ENCODE results near the gene ZNF175.

DNA sequence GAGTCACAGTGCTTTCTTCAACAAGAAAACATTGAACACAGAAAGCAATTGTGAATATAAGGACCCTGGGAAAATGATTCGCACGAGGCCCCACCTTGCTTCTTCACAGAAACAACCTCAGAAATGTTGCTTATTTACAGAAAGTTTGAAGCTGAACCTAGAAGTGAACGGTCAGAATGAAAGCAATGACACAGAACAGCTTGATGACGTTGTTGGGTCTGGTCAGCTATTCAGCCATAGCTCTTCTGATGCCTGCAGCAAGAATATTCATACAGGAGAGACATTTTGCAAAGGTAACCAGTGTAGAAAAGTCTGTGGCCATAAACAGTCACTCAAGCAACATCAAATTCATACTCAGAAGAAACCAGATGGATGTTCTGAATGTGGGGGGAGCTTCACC lies 15.7 kb downstream of the ZNF175 start:
- no peak for TF ChIP-seq POLR2A (IDR thresholded peaks at IDR 0.05)
- TF ChIP-seq, protein P1, sequence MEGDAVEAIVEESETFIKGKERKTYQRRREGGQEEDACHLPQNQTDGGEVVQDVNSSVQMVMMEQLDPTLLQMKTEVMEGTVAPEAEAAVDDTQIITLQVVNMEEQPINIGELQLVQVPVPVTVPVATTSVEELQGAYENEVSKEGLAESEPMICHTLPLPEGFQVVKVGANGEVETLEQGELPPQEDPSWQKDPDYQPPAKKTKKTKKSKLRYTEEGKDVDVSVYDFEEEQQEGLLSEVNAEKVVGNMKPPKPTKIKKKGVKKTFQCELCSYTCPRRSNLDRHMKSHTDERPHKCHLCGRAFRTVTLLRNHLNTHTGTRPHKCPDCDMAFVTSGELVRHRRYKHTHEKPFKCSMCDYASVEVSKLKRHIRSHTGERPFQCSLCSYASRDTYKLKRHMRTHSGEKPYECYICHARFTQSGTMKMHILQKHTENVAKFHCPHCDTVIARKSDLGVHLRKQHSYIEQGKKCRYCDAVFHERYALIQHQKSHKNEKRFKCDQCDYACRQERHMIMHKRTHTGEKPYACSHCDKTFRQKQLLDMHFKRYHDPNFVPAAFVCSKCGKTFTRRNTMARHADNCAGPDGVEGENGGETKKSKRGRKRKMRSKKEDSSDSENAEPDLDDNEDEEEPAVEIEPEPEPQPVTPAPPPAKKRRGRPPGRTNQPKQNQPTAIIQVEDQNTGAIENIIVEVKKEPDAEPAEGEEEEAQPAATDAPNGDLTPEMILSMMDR (IDR thresholded peaks at IDR 0.05) = no peak
